ENCODE measurements around the gene SPAG9. TPM values are rescaled to one million over a fixed set of nuclear protein-coding genes. Genes with fewer than 3 reads are reported as not detected.

SPAG9 gene
- total RNA-seq, 6 donors from 2014 or later, result 87.5 to 233 (median 152) TPM

GRCh38 chr17:50957600-50958575 is 162.8 kb downstream of the SPAG9 start:
- Histone ChIP-seq H3K27me3 (no peaks in the 10 kb centered on the region), H3K9me3 (no peaks in the 10 kb centered on the region), H3K36me3 (peaks cover 0 to 26% (median 7%) of the 10 kb centered on the region in 4 donors), H3K27ac (no peak overlapping the region), H3K4me3 (no peak overlapping the region), H3K4me1 (peaks cover 0 to 15% (median 10%) of the 10 kb centered on the region in 4 donors)
- WGBS, 2 donors, result 83 to 90% methylated on average over 14 to 15 of the region's 15 CpGs
- ATAC-seq (ENCODE audit: low FRiP score in 2 of 2) (no peak), DNase-seq (no peak)
- TF ChIP-seq CTCF (IDR thresholded peaks at IDR 0.05) (no peak), EP300 (IDR thresholded peaks at IDR 0.05) (no peak)

- Histone ChIP-seq H3K4me3 (no peak overlapping the region), H3K27ac (no peak overlapping the region), H3K27me3 (no peaks in the 10 kb centered on the region), H3K9me3 (no peaks in the 10 kb centered on the region), H3K36me3 (peaks cover 0 to 26% (median 7%) of the 10 kb centered on the region in 4 donors), H3K4me1 (peaks cover 3 to 15% (median 10%) of the 10 kb centered on the region in 4 donors)
- DNase-seq (peak in 1 of 2 donors; percentile 73), ATAC-seq (ENCODE audit: low FRiP score in 2 of 2) (peak; percentile 71 to 82)
- WGBS, 2 donors, result 41 to 48% methylated on average over 10 to 13 of the region's 13 CpGs
- TF ChIP-seq POLR2AphosphoS5 (IDR thresholded peaks at IDR 0.05) (no peak), POLR2A (IDR thresholded peaks at IDR 0.05) (no peak), EP300 (IDR thresholded peaks at IDR 0.05) (no peak), CTCF (IDR thresholded peaks at IDR 0.05) (peak; percentile 57 to 76 (median 67))
These were observed 163.7 kb downstream of the SPAG9 start for GRCh38 chr17:50956750-50957523.

- H3K4me3 ChIP-seq, result no peak overlapping the region
- DNase-seq (no peak), ATAC-seq (ENCODE audit: low FRiP score in 2 of 2) (no peak)
- no peak for TF ChIP-seq EP300 (IDR thresholded peaks at IDR 0.05)
- TF ChIP-seq CTCF (IDR thresholded peaks at IDR 0.05), result no peak
- TF ChIP-seq POLR2A (IDR thresholded peaks at IDR 0.05), result no peak
- TF ChIP-seq POLR2AphosphoS5 (IDR thresholded peaks at IDR 0.05), result no peak
- peaks cover 5 to 15% (median 10%) of the 10 kb centered on the region in 4 donors for H3K4me1 ChIP-seq
- H3K27ac ChIP-seq, result no peak overlapping the region
- 86 to 95% methylated on average over 4 of the region's 4 CpGs for WGBS, 2 donors
- H3K36me3 ChIP-seq, result peaks cover 0 to 21% (median 7%) of the 10 kb centered on the region in 4 donors
- H3K9me3 ChIP-seq, result no peaks in the 10 kb centered on the region
- H3K27me3 ChIP-seq, result no peaks in the 10 kb centered on the region
These were observed 164.3 kb downstream of the SPAG9 start for GRCh38 chr17:50956409-50956749.

GRCh38 chr17:50955667-50956120 is 165.0 kb downstream of the SPAG9 start:
- peaks cover 0 to 21% (median 7%) of the 10 kb centered on the region in 4 donors for H3K36me3 ChIP-seq
- H3K27me3 ChIP-seq, result no peaks in the 10 kb centered on the region
- H3K4me3 ChIP-seq, result no peak overlapping the region
- no peaks in the 10 kb centered on the region for H3K9me3 ChIP-seq
- peak overlapping the region in 2 of 4 donors; percentile 8 to 28 for H3K27ac ChIP-seq
- DNase-seq, result no peak
- WGBS, 2 donors, result 77 to 89% methylated on average over 8 of the region's 8 CpGs
- ATAC-seq (ENCODE audit: low FRiP score in 2 of 2), result no peak
- peaks cover 11 to 19% (median 14%) of the 10 kb centered on the region in 4 donors for H3K4me1 ChIP-seq
- TF ChIP-seq CTCF (IDR thresholded peaks at IDR 0.05) (no peak), POLR2A (IDR thresholded peaks at IDR 0.05) (no peak), POLR2AphosphoS5 (IDR thresholded peaks at IDR 0.05) (no peak), EP300 (IDR thresholded peaks at IDR 0.05) (no peak)

Measured in upper lobe of left lung (tissue), 6 donors.